ENCODE measurements around the gene PCMTD2. TPM values are rescaled to one million over a fixed set of nuclear protein-coding genes. Genes with fewer than 3 reads are reported as not detected.

The PCMTD2 gene
- total and polyA plus RNA-seq, 2 of the 13 experiments (the other 11 are each of a cell fraction or from before 2014, with no cell fraction given): 47.0 to 76.9 TPM

DNA sequence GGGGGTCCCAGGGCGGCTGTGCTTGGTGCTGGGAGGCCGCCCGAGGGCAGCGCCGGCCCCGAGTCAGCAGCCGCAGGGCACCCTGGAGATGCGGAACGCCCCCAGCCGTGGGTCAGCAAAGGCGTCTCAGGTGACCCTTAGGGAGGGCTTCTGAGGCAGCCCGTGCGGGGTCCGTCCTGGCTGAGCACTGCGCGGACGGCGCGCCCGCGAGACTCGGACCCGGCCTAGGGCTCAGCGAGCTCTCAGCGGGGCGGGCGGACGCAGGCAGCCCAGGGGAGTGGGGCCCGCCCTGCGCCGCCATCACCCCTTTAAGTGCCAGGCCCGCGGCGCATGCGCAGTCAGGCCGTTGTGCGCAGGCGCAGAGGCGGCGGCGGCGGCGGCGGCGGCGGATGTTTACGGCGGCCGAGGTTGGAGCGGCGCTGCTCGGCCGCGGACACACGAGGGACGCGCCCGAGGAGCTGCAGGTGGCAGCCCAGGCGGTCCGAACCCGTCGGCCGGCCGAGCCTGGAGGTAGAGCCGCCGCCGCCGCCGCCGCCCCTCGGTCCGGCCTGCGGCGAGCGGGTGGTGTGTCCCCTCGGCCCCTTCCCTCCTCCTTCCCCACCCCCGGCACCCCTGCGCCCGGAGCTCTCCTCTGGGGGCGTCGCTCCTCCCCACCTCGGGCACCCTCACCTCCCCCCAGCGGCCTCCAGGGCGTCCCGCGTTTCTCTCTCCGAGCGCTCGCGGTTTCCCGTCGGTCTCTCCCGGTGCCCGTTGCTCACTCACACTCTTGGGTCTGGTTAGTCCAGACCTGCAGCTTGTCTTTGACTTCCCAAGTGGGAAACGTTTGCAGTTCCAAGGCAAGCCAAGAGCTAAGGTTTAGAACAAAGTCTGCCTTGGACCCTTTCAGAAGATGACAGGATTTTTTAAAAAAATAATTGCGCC is at the start of gene PCMTD2 (continued):
- TF ChIP-seq, protein P1, sequence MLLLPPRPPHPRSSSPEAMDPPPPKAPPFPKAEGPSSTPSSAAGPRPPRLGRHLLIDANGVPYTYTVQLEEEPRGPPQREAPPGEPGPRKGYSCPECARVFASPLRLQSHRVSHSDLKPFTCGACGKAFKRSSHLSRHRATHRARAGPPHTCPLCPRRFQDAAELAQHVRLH (CRISPR knock-in tag; IDR thresholded peaks at IDR 0.05; ENCODE audit: borderline replicate concordance, low read depth): no peak
- TF ChIP-seq TBX3 (IDR thresholded peaks at IDR 0.05; ENCODE audit: borderline replicate concordance) (no peak), IKZF4 (CRISPR knock-in tag; IDR thresholded peaks at IDR 0.05; ENCODE audit: borderline replicate concordance, low read depth, not compliant biosample characterization) (peak; percentile 81), ETV6 (CRISPR knock-in tag; conservative IDR thresholded peaks at IDR 0.05) (peak; percentile 70), SUZ12 (IDR thresholded peaks at IDR 0.05; ENCODE audit: low read depth, low read length) (no peak), ZNF232 (CRISPR knock-in tag; IDR thresholded peaks at IDR 0.05; ENCODE audit: borderline replicate concordance) (0 out of 2 replicates have a peak, but pooled peaks have one; percentile 82), HHEX (CRISPR knock-in tag; IDR thresholded peaks at IDR 0.05) (no peak), AHR (CRISPR knock-in tag; IDR thresholded peaks at IDR 0.05) (peak; percentile 94), ZNF546 (CRISPR knock-in tag; conservative IDR thresholded peaks at IDR 0.05) (peak; percentile 99), SMYD3 (CRISPR knock-in tag; IDR thresholded peaks at IDR 0.05) (no peak), ZNF761 (CRISPR knock-in tag; conservative IDR thresholded peaks at IDR 0.05) (peak; percentile 89), ZNF331 (CRISPR knock-in tag; IDR thresholded peaks at IDR 0.05) (peak; percentile 90), NFRKB (IDR thresholded peaks at IDR 0.05) (no peak), CENPX (CRISPR knock-in tag; IDR thresholded peaks at IDR 0.05) (no peak), ZNF616 (CRISPR knock-in tag; IDR thresholded peaks at IDR 0.05; ENCODE audit: low read depth) (no peak; the same call in none of the 2 replicates), NKX3-1 (CRISPR knock-in tag; IDR thresholded peaks at IDR 0.05) (peak; percentile 51; the same call in 1 of the 2 replicates), ZNF891 (CRISPR knock-in tag; IDR thresholded peaks at IDR 0.05) (peak; percentile 45; the same call in 1 of the 2 replicates), SATB2 (CRISPR knock-in tag; IDR thresholded peaks at IDR 0.05) (no peak), ZNF282 (IDR thresholded peaks at IDR 0.05; ENCODE audit: partially characterized antibody) (no peak), HMG20B (CRISPR knock-in tag; conservative IDR thresholded peaks at IDR 0.05) (0 out of 2 replicates have a peak, but pooled peaks have one; percentile 38), ZSCAN20 (CRISPR knock-in tag; IDR thresholded peaks at IDR 0.05; ENCODE audit: borderline replicate concordance) (peak; percentile 74; the same call in 1 of the 2 replicates), SMARCC2 (IDR thresholded peaks at IDR 0.05) (no peak), ZNF589 (CRISPR knock-in tag; conservative IDR thresholded peaks at IDR 0.05) (peak; percentile 78; the same call in 1 of the 2 replicates), ZNF879 (CRISPR knock-in tag; IDR thresholded peaks at IDR 0.05) (0 out of 2 replicates have a peak, but pooled peaks have one; percentile 59)
- TF ChIP-seq, protein P2, sequence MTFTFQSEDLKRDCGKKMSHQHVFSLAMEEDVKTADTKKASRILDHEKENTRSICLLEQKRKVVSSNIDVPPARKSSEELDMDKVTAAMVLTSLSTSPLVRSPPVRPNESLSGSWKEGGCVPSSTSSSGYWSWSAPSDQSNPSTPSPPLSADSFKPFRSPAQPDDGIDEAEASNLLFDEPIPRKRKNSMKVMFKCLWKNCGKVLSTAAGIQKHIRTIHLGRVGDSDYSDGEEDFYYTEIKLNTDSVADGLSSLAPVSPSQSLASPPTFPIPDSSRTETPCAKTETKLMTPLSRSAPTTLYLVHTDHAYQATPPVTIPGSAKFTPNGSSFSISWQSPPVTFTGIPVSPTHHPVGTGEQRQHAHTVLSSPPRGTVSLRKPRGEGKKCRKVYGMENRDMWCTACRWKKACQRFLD (CRISPR knock-in tag; IDR thresholded peaks at IDR 0.05; ENCODE audit: borderline replicate concordance): no peak
- TF ChIP-seq, protein P3, sequence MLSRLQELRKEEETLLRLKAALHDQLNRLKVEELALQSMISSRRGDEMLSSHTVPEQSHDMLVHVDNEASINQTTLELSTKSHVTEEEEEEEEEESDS (CRISPR knock-in tag; IDR thresholded peaks at IDR 0.05; ENCODE audit: borderline replicate concordance): no peak
- TF ChIP-seq, protein P4, sequence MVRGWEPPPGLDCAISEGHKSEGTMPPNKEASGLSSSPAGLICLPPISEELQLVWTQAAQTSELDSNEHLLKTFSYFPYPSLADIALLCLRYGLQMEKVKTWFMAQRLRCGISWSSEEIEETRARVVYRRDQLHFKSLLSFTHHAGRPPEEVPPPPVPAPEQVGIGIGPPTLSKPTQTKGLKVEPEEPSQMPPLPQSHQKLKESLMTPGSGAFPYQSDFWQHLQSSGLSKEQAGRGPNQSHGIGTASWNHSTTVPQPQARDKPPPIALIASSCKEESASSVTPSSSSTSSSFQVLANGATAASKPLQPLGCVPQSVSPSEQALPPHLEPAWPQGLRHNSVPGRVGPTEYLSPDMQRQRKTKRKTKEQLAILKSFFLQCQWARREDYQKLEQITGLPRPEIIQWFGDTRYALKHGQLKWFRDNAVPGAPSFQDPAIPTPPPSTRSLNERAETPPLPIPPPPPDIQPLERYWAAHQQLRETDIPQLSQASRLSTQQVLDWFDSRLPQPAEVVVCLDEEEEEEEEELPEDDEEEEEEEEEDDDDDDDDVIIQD (CRISPR knock-in tag; IDR thresholded peaks at IDR 0.05; ENCODE audit: low read depth): no peak
